Sigmoid colon (tissue), 4 donors: Measurements from ENCODE around the gene IL17RA.

Experiments
- CTCF ChIP-seq, 4 experiments: fragments of 450-650 bp in 3 of 4; fragments of 200-600 bp in 1 of 4; IDR thresholded peaks; one replicate each; pipeline ENCODE4 v1.5.1; 2016 to 2019; ENCODE audit warnings: antibody characterized with exemption in 4 of 4, mild to moderate bottlenecking in 3 of 4, moderate library complexity in 2 of 4
- POLR2A ChIP-seq, 2 donors: fragments of 450-650 bp; IDR thresholded peaks; one replicate each; pipeline ENCODE4 v1.6.1; 2016; ENCODE audit warnings: antibody characterized with exemption in 2 of 2, mild to moderate bottlenecking in 2 of 2, moderate library complexity in 2 of 2
- POLR2AphosphoS5 ChIP-seq, 4 donors: sonication (generic); formaldehyde crosslinking; IDR thresholded peaks; one replicate each; pipeline ENCODE4 v1.6.1; 2017; ENCODE audit warnings: antibody characterized with exemption in 4 of 4

GRCh38 chr22:17102297-17102667, 17.5 kb downstream of the IL17RA start:
- TF ChIP-seq POLR2A (IDR thresholded peaks at IDR 0.05) (no peak), CTCF (IDR thresholded peaks at IDR 0.05) (no peak), POLR2AphosphoS5 (IDR thresholded peaks at IDR 0.05) (no peak)
